ENCODE data around the gene AP3D1. TPM values are rescaled to one million over a fixed set of nuclear protein-coding genes. Genes with fewer than 3 reads are reported as not detected.
A peak's percentile ranks its signal among the peaks of the same experiment; 100 is the strongest.

Gene AP3D1
- total and polyA plus RNA-seq, 11 donors, result 63.1 to 124 (median 103) TPM

- peaks cover 0 to 9% (median 0%) of the 10 kb centered on the region in 12 donors for H3K4me1 ChIP-seq
- intact Hi-C loops (cut with DNase I), result no loop called here
- 92 to 95% (median 95%) methylated on average over 5 to 13 of the region's 13 CpGs for WGBS, 4 donors
- H3K27me3 ChIP-seq, result no peaks in the 10 kb centered on the region
- peaks cover 0 to 81% (median 55%) of the 10 kb centered on the region in 9 donors for H3K36me3 ChIP-seq
- DNase-seq, result no peak
- no peaks in the 10 kb centered on the region for H3K9me3 ChIP-seq
- ATAC-seq, result no peak
- no peak overlapping the region for H3K27ac ChIP-seq
- H3K4me3 ChIP-seq, result no peak overlapping the region
- no peak for TF ChIP-seq POLR2A (IDR thresholded peaks at IDR 0.05)
- TF ChIP-seq, protein P1, sequence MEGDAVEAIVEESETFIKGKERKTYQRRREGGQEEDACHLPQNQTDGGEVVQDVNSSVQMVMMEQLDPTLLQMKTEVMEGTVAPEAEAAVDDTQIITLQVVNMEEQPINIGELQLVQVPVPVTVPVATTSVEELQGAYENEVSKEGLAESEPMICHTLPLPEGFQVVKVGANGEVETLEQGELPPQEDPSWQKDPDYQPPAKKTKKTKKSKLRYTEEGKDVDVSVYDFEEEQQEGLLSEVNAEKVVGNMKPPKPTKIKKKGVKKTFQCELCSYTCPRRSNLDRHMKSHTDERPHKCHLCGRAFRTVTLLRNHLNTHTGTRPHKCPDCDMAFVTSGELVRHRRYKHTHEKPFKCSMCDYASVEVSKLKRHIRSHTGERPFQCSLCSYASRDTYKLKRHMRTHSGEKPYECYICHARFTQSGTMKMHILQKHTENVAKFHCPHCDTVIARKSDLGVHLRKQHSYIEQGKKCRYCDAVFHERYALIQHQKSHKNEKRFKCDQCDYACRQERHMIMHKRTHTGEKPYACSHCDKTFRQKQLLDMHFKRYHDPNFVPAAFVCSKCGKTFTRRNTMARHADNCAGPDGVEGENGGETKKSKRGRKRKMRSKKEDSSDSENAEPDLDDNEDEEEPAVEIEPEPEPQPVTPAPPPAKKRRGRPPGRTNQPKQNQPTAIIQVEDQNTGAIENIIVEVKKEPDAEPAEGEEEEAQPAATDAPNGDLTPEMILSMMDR (IDR thresholded peaks at IDR 0.05), result no peak
Observed at GRCh38 chr19:2195361-2195760, 44.0 kb upstream of the AP3D1 start.

DNA sequence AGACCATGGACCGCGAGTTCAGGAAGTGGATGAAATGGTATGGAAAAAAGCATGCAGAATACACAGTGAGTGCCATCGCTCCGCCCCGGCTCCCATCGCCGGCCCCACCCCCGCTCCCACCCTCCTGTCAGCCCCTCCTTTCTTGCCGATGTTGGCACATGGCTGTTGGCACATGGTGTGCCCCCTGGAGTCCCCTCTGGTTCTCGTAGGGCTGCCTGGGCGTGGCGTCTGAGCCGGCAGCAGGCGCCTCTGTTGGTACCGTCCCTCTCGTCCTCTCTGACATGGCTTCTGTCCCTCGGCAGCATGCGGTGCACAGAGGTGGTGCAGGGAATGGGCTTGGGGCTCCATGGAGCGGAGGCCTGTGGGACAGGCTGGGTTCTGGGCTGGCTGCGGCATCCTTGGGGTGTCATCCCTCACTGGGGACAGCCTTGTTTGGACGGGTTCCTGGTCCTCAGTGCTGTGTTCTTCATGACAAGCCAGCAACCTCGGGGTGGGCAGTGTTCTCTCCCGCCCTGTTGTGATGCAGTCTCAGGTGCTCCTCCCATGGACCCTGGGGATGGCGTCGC lies 43.2 kb upstream of the AP3D1 start:
- Histone ChIP-seq H3K9me3 (no peaks in the 10 kb centered on the region), H3K27me3 (no peaks in the 10 kb centered on the region), H3K27ac (no peak overlapping the region), H3K36me3 (peaks cover 0 to 84% (median 50%) of the 10 kb centered on the region in 9 donors), H3K4me3 (no peak overlapping the region), H3K4me1 (peaks cover 0 to 17% (median 1%) of the 10 kb centered on the region in 12 donors)
- ATAC-seq (no peak), DNase-seq (peak in 1 of 5 donors; percentile 65)
- WGBS, 4 donors, result 83 to 92% (median 89%) methylated on average over 24 to 25 of the region's 25 CpGs
- no peak for TF ChIP-seq POLR2A (IDR thresholded peaks at IDR 0.05)
- TF ChIP-seq, protein P1 (IDR thresholded peaks at IDR 0.05), result no peak
- intact Hi-C loops (cut with DNase I), result loop anchor here in 1 of 10 donors (5.0 kb wide), 1 partner anchor 33 kb away; no protein-coding TSS in a partner anchor

DNA sequence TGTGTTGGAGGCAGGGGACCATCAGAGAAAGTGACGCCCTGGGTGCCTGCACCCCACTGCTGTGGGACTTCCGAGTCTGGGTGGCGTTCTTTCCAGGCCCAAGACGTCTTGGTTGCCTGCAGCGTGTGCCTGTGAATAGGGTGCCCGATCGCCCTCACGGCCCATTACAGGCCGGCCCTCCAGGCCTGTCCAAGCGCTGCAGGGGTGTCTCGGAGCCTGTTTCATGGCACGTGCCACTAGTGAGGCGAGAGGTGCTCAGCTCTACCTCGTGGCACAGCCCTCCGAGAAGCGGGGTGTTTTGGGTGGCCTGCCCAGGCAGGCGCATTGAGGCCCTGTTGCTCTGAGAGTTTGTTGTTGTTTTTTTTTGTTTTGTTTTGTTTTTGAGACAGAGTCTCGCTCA lies 42.4 kb upstream of the AP3D1 start:
- WGBS, 4 donors, result 94 to 97% (median 95%) methylated on average over 18 of the region's 18 CpGs
- intact Hi-C loops (cut with DNase I), result loop anchor here in 1 of 10 donors (5.0 kb wide), 1 partner anchor 33 kb away; no protein-coding TSS in a partner anchor
- Histone ChIP-seq H3K9me3 (no peaks in the 10 kb centered on the region), H3K27ac (no peak overlapping the region), H3K4me1 (peaks cover 0 to 17% (median 6%) of the 10 kb centered on the region in 12 donors), H3K36me3 (peaks cover 0 to 92% (median 50%) of the 10 kb centered on the region in 9 donors), H3K27me3 (no peaks in the 10 kb centered on the region), H3K4me3 (no peak overlapping the region)
- TF ChIP-seq, protein P1 (IDR thresholded peaks at IDR 0.05), result no peak
- no peak for TF ChIP-seq POLR2A (IDR thresholded peaks at IDR 0.05)
- ATAC-seq (no peak), DNase-seq (no peak)

- TF ChIP-seq, protein P1 (IDR thresholded peaks at IDR 0.05), result no peak
- intact Hi-C loops (cut with DNase I), result loop anchor here in 1 of 10 donors (5.0 kb wide), 1 partner anchor 34 kb away; no protein-coding TSS in a partner anchor
- H3K9me3 ChIP-seq, result no peaks in the 10 kb centered on the region
- ATAC-seq (no peak), DNase-seq (no peak)
- no peak overlapping the region for H3K4me3 ChIP-seq
- H3K36me3 ChIP-seq, result peaks cover 0 to 91% (median 50%) of the 10 kb centered on the region in 9 donors
- WGBS, 4 donors, result 96 to 99% (median 97%) methylated on average over 17 of the region's 17 CpGs
- H3K27ac ChIP-seq, result no peak overlapping the region
- peaks cover 0 to 27% (median 14%) of the 10 kb centered on the region in 12 donors for H3K4me1 ChIP-seq
- no peaks in the 10 kb centered on the region for H3K27me3 ChIP-seq
Observed at GRCh38 chr19:2192862-2193261, 41.5 kb upstream of the AP3D1 start.
